ENCODE data around the gene MGST1. TPM values are rescaled to one million over a fixed set of nuclear protein-coding genes. Genes with fewer than 3 reads are reported as not detected.

The MGST1 gene
- total and polyA plus RNA-seq, 2 experiments from 2014 or later = 297 to 1,400 TPM

DNA sequence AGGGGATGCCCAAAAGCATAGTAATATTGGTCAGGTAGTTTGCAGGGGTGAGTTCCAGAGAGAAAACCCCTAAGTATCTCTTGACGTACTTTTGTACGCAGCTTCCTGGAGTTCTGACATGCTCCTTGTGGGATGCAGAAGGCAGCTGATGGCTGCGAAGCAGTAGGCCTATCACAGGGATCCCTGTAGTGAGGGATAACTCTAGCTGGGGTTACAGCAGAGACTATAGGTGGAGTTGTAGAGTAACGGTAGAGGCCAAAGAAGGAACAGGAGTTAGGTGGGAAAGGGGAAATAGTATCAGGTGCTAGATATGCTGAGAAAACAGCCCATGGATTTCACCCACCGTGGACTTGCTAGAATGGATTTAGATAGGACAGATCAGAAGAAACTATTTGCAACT, 37.3 kb downstream of the MGST1 start:
- Mint-ChIP-seq H3K27me3 (ENCODE audit: insufficient read depth, low read depth, poor library complexity) (peaks cover 2% of the 10 kb centered on the region), H3K27ac (no peak overlapping the region), H3K9me3 (peaks cover 10% of the 10 kb centered on the region; the same call in 2 of the 3 replicates), H3K4me1 (peaks cover 4% of the 10 kb centered on the region; the same call in 2 of the 3 replicates), H3K4me3 (no peak overlapping the region), H3K36me3 (ENCODE audit: low read depth) (peaks cover 8% of the 10 kb centered on the region; the same call in 2 of the 3 replicates)
- Histone ChIP-seq H3K27ac (ENCODE audit: low read depth) (no peak overlapping the region), H3K4me1 (ENCODE audit: insufficient read depth) (0 out of 2 replicates have a peak, but pooled peaks cover 7% of the 10 kb centered on the region), H3K4me2 (no peak overlapping the region), H3K79me2 (replicated peaks; ENCODE audit: insufficient read depth) (no peaks in the 10 kb centered on the region), H3K27me3 (ENCODE audit: insufficient read depth) (no peaks in the 10 kb centered on the region), H3K4me3 (no peak overlapping the region), H3F3A (replicated peaks; ENCODE audit: low read depth) (no peaks in the 10 kb centered on the region), H2AFZ (no peak overlapping the region), H3K36me3 (ENCODE audit: insufficient read depth) (no peaks in the 10 kb centered on the region), H4K20me1 (replicated peaks; ENCODE audit: insufficient read depth) (no peaks in the 10 kb centered on the region), H3K9me2 (ENCODE audit: insufficient read depth) (no peaks in the 10 kb centered on the region)
- TF ChIP-seq, protein P1, sequence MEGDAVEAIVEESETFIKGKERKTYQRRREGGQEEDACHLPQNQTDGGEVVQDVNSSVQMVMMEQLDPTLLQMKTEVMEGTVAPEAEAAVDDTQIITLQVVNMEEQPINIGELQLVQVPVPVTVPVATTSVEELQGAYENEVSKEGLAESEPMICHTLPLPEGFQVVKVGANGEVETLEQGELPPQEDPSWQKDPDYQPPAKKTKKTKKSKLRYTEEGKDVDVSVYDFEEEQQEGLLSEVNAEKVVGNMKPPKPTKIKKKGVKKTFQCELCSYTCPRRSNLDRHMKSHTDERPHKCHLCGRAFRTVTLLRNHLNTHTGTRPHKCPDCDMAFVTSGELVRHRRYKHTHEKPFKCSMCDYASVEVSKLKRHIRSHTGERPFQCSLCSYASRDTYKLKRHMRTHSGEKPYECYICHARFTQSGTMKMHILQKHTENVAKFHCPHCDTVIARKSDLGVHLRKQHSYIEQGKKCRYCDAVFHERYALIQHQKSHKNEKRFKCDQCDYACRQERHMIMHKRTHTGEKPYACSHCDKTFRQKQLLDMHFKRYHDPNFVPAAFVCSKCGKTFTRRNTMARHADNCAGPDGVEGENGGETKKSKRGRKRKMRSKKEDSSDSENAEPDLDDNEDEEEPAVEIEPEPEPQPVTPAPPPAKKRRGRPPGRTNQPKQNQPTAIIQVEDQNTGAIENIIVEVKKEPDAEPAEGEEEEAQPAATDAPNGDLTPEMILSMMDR (conservative IDR thresholded peaks at IDR 0.05; ENCODE audit: low read depth in 2 of 2) = peak in 1 of 2 experiments; percentile 39; a peak in 2 of 4 replicates
- TF ChIP-seq, protein P2, sequence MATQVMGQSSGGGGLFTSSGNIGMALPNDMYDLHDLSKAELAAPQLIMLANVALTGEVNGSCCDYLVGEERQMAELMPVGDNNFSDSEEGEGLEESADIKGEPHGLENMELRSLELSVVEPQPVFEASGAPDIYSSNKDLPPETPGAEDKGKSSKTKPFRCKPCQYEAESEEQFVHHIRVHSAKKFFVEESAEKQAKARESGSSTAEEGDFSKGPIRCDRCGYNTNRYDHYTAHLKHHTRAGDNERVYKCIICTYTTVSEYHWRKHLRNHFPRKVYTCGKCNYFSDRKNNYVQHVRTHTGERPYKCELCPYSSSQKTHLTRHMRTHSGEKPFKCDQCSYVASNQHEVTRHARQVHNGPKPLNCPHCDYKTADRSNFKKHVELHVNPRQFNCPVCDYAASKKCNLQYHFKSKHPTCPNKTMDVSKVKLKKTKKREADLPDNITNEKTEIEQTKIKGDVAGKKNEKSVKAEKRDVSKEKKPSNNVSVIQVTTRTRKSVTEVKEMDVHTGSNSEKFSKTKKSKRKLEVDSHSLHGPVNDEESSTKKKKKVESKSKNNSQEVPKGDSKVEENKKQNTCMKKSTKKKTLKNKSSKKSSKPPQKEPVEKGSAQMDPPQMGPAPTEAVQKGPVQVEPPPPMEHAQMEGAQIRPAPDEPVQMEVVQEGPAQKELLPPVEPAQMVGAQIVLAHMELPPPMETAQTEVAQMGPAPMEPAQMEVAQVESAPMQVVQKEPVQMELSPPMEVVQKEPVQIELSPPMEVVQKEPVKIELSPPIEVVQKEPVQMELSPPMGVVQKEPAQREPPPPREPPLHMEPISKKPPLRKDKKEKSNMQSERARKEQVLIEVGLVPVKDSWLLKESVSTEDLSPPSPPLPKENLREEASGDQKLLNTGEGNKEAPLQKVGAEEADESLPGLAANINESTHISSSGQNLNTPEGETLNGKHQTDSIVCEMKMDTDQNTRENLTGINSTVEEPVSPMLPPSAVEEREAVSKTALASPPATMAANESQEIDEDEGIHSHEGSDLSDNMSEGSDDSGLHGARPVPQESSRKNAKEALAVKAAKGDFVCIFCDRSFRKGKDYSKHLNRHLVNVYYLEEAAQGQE (IDR thresholded peaks at IDR 0.05; ENCODE audit: unreplicated experiment) = no peak
- ATAC-seq (peak; percentile 70), DNase-seq (ENCODE audit: low spot score) (peak; percentile 19)

DNA sequence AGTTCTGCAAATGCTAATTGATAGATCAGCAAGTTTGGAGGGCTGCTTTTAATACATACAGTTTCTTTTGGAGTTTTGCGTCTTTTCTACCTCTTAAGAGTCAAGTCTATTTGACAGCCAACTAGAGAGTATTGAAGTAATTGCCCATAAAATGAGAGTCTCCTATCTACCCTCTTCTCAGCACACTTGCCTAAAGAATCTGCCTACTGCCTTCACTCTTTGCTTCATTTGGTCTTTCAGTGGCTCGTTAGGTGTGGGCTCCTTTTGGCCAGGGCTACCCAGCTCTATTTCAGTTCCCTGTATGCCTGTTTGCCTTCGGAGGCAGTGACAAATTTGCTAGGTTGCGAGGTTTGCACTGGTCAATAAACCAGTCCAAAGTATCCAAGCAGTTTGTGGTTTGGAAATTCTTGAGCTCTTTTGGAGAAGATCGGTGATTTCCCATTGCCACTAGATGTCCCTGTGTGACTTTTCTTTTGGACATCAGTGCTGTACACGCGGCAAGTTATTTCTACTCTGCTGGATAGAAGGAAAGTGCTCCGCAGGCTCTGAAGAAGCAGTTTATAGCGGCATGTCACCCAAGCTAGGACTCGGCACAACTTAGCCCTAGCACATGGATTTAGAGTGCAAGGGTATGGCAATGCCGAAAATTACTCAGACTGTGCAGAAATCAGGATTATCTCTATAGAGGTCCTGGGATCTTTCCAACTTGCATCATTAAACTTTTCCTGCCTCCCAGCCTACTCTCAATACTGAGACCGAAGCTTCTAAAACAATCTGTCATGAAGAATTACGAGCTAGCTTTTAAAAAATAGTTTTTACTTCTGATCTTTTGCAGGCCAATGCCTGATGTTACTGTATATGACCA, 38.6 kb downstream of the MGST1 start:
- Mint-ChIP-seq H3K27ac (no peak overlapping the region), H3K27me3 (ENCODE audit: insufficient read depth, low read depth, poor library complexity) (peaks cover 2% of the 10 kb centered on the region), H3K4me3 (no peak overlapping the region), H3K9me3 (peaks cover 8% of the 10 kb centered on the region; the same call in 2 of the 3 replicates), H3K36me3 (ENCODE audit: low read depth) (peaks cover 11% of the 10 kb centered on the region; the same call in 2 of the 3 replicates), H3K4me1 (peaks cover 4% of the 10 kb centered on the region; the same call in 2 of the 3 replicates)
- no peak for TF ChIP-seq STAT1 (IDR thresholded peaks at IDR 0.05; ENCODE audit: unreplicated experiment)
- TF ChIP-seq, protein P1 (conservative IDR thresholded peaks at IDR 0.05; ENCODE audit: low read depth in 2 of 2) = peak; percentile 59 to 77
- no peaks in the 10 kb centered on the region for H3K9me2 ChIP-seq (ENCODE audit: insufficient read depth)
- ATAC-seq = peak; percentile 89
- 0 out of 2 replicates have a peak, but pooled peaks cover 7% of the 10 kb centered on the region for H3K4me1 ChIP-seq (ENCODE audit: insufficient read depth)
- H3K27me3 ChIP-seq (ENCODE audit: insufficient read depth) = no peaks in the 10 kb centered on the region
- no peak overlapping the region for H2AFZ ChIP-seq
- H3F3A ChIP-seq (replicated peaks; ENCODE audit: low read depth) = no peaks in the 10 kb centered on the region
- peak; percentile 65 for DNase-seq (ENCODE audit: low spot score)
- H3K4me2 ChIP-seq = no peak overlapping the region
- no peaks in the 10 kb centered on the region for H3K36me3 ChIP-seq (ENCODE audit: insufficient read depth)
- H3K27ac ChIP-seq (ENCODE audit: low read depth) = no peak overlapping the region
- H3K4me3 ChIP-seq = no peak overlapping the region
- no peaks in the 10 kb centered on the region for H4K20me1 ChIP-seq (replicated peaks; ENCODE audit: insufficient read depth)
- H3K79me2 ChIP-seq (replicated peaks; ENCODE audit: insufficient read depth) = no peaks in the 10 kb centered on the region
